Transverse colon (tissue), 3 donors: ENCODE results near the gene HIPK2.

Source experiments
- CTCF ChIP-seq, 5 experiments: fragments of 200-600 bp in 3 of 5; fragments of 450-650 bp in 2 of 5; sonication (generic) in 3 of 5; IDR thresholded peaks; 1 replicate in 2 of 5; 2 replicates in 3 of 5; pipeline ENCODE4 v1.5.1; 2016 to 2017; ENCODE audit warnings: antibody characterized with exemption in 5 of 5, inconsistent platforms in 3 of 5, mild to moderate bottlenecking in 2 of 5, moderate library complexity in 1 of 5
- EP300 ChIP-seq: sonication (generic); formaldehyde crosslinking; IDR thresholded peaks from one replicate; pipeline ENCODE4 v1.6.1; 2017; ENCODE audit warnings: antibody characterized with exemption, low read depth

DNA sequence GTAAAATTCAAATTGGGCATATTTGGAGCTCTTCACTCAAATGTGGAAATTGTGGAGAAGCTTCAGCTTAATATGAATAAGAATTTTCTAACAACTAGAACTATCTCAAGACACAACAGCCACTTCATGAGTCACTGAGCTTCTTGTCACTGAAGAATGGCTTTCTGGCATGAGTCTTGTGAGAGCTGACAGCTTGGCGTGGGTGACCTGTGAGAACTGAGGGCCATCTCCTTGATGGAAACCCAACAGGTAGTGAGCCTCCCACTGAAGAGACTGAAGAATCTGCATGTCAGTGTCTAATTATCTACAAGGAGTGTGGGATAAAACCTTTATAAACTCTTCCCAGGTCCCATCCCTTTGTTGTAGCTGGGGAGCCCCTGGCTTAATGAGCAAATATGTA lies 188.3 kb downstream of the HIPK2 start:
- TF ChIP-seq EP300 (no peak), CTCF (IDR thresholded peaks at IDR 0.05) (no peak)
